ENCODE measurements around the gene DGKI.

DGKI gene

GRCh38 chr7:137798073-137798763 lies 48.6 kb downstream of the DGKI start:
- H3K4me1 ChIP-seq (ENCODE audit: control insufficient read depth in 5 of 5, insufficient read depth in 5 of 5, low read length in 5 of 5), result no peaks in the 10 kb centered on the region
- no peak overlapping the region for H3K4me3 ChIP-seq (ENCODE audit: low read depth in 1 of 5, low read length in 5 of 5)
- H3K36me3 ChIP-seq (ENCODE audit: control insufficient read depth in 5 of 5, insufficient read depth in 5 of 5, low read length in 5 of 5), result no peaks in the 10 kb centered on the region
- H3K9ac ChIP-seq (ENCODE audit: low read length in 5 of 5), result no peak overlapping the region
- H3K9me3 ChIP-seq (ENCODE audit: control insufficient read depth in 5 of 5, low read length in 5 of 5), result no peaks in the 10 kb centered on the region
- no peak overlapping the region for H3K27ac ChIP-seq (ENCODE audit: low read depth, low read length)
- no peaks in the 10 kb centered on the region for H3K27me3 ChIP-seq (ENCODE audit: control insufficient read depth in 5 of 5, insufficient read depth in 4 of 5, low read length in 5 of 5)

GRCh38 chr7:137795211-137795610 lies 51.6 kb downstream of the DGKI start:
- Histone ChIP-seq H3K9ac (ENCODE audit: low read length in 5 of 5) (no peak overlapping the region), H3K36me3 (ENCODE audit: control insufficient read depth in 5 of 5, insufficient read depth in 5 of 5, low read length in 5 of 5) (no peaks in the 10 kb centered on the region), H3K4me3 (ENCODE audit: low read depth in 1 of 5, low read length in 5 of 5) (no peak overlapping the region), H3K27me3 (ENCODE audit: control insufficient read depth in 5 of 5, insufficient read depth in 4 of 5, low read length in 5 of 5) (no peaks in the 10 kb centered on the region), H3K4me1 (ENCODE audit: control insufficient read depth in 5 of 5, insufficient read depth in 5 of 5, low read length in 5 of 5) (peaks cover 0 to 1% (median 0%) of the 10 kb centered on the region in 5 donors), H3K27ac (ENCODE audit: low read depth, low read length) (no peak overlapping the region), H3K9me3 (ENCODE audit: control insufficient read depth in 5 of 5, low read length in 5 of 5) (no peaks in the 10 kb centered on the region)

- Histone ChIP-seq H3K27ac (ENCODE audit: low read depth, low read length) (no peak overlapping the region), H3K4me1 (ENCODE audit: control insufficient read depth in 5 of 5, insufficient read depth in 5 of 5, low read length in 5 of 5) (peaks cover 0 to 7% (median 0%) of the 10 kb centered on the region in 5 donors), H3K9ac (ENCODE audit: low read length in 5 of 5) (no peak overlapping the region), H3K27me3 (ENCODE audit: control insufficient read depth in 5 of 5, insufficient read depth in 4 of 5, low read length in 5 of 5) (no peaks in the 10 kb centered on the region), H3K9me3 (ENCODE audit: control insufficient read depth in 5 of 5, low read length in 5 of 5) (no peaks in the 10 kb centered on the region), H3K36me3 (ENCODE audit: control insufficient read depth in 5 of 5, insufficient read depth in 5 of 5, low read length in 5 of 5) (no peaks in the 10 kb centered on the region), H3K4me3 (ENCODE audit: low read depth in 1 of 5, low read length in 5 of 5) (no peak overlapping the region)
Observed at GRCh38 chr7:137791930-137792329, 54.8 kb downstream of the DGKI start.

GRCh38 chr7:137790828-137791227 lies 55.9 kb downstream of the DGKI start:
- H3K27me3 ChIP-seq (ENCODE audit: control insufficient read depth in 5 of 5, insufficient read depth in 4 of 5, low read length in 5 of 5), result no peaks in the 10 kb centered on the region
- no peak overlapping the region for H3K4me3 ChIP-seq (ENCODE audit: low read depth in 1 of 5, low read length in 5 of 5)
- no peaks in the 10 kb centered on the region for H3K9me3 ChIP-seq (ENCODE audit: control insufficient read depth in 5 of 5, low read length in 5 of 5)
- no peak overlapping the region for H3K9ac ChIP-seq (ENCODE audit: low read length in 5 of 5)
- H3K4me1 ChIP-seq (ENCODE audit: control insufficient read depth in 5 of 5, insufficient read depth in 5 of 5, low read length in 5 of 5), result peaks cover 0 to 7% (median 0%) of the 10 kb centered on the region in 5 donors
- no peaks in the 10 kb centered on the region for H3K36me3 ChIP-seq (ENCODE audit: control insufficient read depth in 5 of 5, insufficient read depth in 5 of 5, low read length in 5 of 5)
- no peak overlapping the region for H3K27ac ChIP-seq (ENCODE audit: low read depth, low read length)

- H3K9ac ChIP-seq (ENCODE audit: low read length in 5 of 5), result no peak overlapping the region
Observed at GRCh38 chr7:137789215-137789882, 57.4 kb downstream of the DGKI start.

GRCh38 chr7:137787301-137787976 lies 59.3 kb downstream of the DGKI start:
- Histone ChIP-seq H3K4me3 (ENCODE audit: low read depth in 1 of 5, low read length in 5 of 5) (no peak overlapping the region), H3K36me3 (ENCODE audit: control insufficient read depth in 5 of 5, insufficient read depth in 5 of 5, low read length in 5 of 5) (no peaks in the 10 kb centered on the region), H3K9ac (ENCODE audit: low read length in 5 of 5) (no peak overlapping the region), H3K27me3 (ENCODE audit: control insufficient read depth in 5 of 5, insufficient read depth in 4 of 5, low read length in 5 of 5) (no peaks in the 10 kb centered on the region), H3K9me3 (ENCODE audit: control insufficient read depth in 5 of 5, low read length in 5 of 5) (no peaks in the 10 kb centered on the region), H3K4me1 (ENCODE audit: control insufficient read depth in 5 of 5, insufficient read depth in 5 of 5, low read length in 5 of 5) (peaks cover 0 to 7% (median 0%) of the 10 kb centered on the region in 5 donors), H3K27ac (ENCODE audit: low read depth, low read length) (no peak overlapping the region)

More at GRCh38 chr7:137789215-137789882, 57.4 kb downstream of the DGKI start:
- H3K27me3 ChIP-seq (ENCODE audit: control insufficient read depth in 5 of 5, insufficient read depth in 4 of 5, low read length in 5 of 5), result no peaks in the 10 kb centered on the region
- H3K4me1 ChIP-seq (ENCODE audit: control insufficient read depth in 5 of 5, insufficient read depth in 5 of 5, low read length in 5 of 5), result peaks cover 0 to 7% (median 0%) of the 10 kb centered on the region in 5 donors
- no peak overlapping the region for H3K27ac ChIP-seq (ENCODE audit: low read depth, low read length)
- H3K36me3 ChIP-seq (ENCODE audit: control insufficient read depth in 5 of 5, insufficient read depth in 5 of 5, low read length in 5 of 5), result no peaks in the 10 kb centered on the region
- no peaks in the 10 kb centered on the region for H3K9me3 ChIP-seq (ENCODE audit: control insufficient read depth in 5 of 5, low read length in 5 of 5)
- H3K4me3 ChIP-seq (ENCODE audit: low read depth in 1 of 5, low read length in 5 of 5), result no peak overlapping the region

GRCh38 chr7:137778511-137778910 lies 68.3 kb downstream of the DGKI start:
- Histone ChIP-seq H3K9me3 (ENCODE audit: control insufficient read depth in 5 of 5, low read length in 5 of 5) (no peaks in the 10 kb centered on the region), H3K27ac (ENCODE audit: low read depth, low read length) (no peak overlapping the region), H3K4me3 (ENCODE audit: low read depth in 1 of 5, low read length in 5 of 5) (no peak overlapping the region), H3K9ac (ENCODE audit: low read length in 5 of 5) (no peak overlapping the region), H3K36me3 (ENCODE audit: control insufficient read depth in 5 of 5, insufficient read depth in 5 of 5, low read length in 5 of 5) (no peaks in the 10 kb centered on the region), H3K27me3 (ENCODE audit: control insufficient read depth in 5 of 5, insufficient read depth in 4 of 5, low read length in 5 of 5) (no peaks in the 10 kb centered on the region), H3K4me1 (ENCODE audit: control insufficient read depth in 5 of 5, insufficient read depth in 5 of 5, low read length in 5 of 5) (no peaks in the 10 kb centered on the region)

- Histone ChIP-seq H3K9ac (ENCODE audit: low read length in 5 of 5) (no peak overlapping the region), H3K9me3 (ENCODE audit: control insufficient read depth in 5 of 5, low read length in 5 of 5) (no peaks in the 10 kb centered on the region), H3K27me3 (ENCODE audit: control insufficient read depth in 5 of 5, insufficient read depth in 4 of 5, low read length in 5 of 5) (no peaks in the 10 kb centered on the region), H3K4me1 (ENCODE audit: control insufficient read depth in 5 of 5, insufficient read depth in 5 of 5, low read length in 5 of 5) (peaks cover 0 to 3% (median 0%) of the 10 kb centered on the region in 5 donors), H3K36me3 (ENCODE audit: control insufficient read depth in 5 of 5, insufficient read depth in 5 of 5, low read length in 5 of 5) (no peaks in the 10 kb centered on the region), H3K27ac (ENCODE audit: low read depth, low read length) (no peak overlapping the region), H3K4me3 (ENCODE audit: low read depth in 1 of 5, low read length in 5 of 5) (no peak overlapping the region)
Observed at GRCh38 chr7:137774793-137775201, 72.0 kb downstream of the DGKI start.

GRCh38 chr7:137772748-137773147 lies 74.0 kb downstream of the DGKI start:
- Histone ChIP-seq H3K9me3 (ENCODE audit: control insufficient read depth in 5 of 5, low read length in 5 of 5) (no peaks in the 10 kb centered on the region), H3K4me3 (ENCODE audit: low read depth in 1 of 5, low read length in 5 of 5) (no peak overlapping the region), H3K36me3 (ENCODE audit: control insufficient read depth in 5 of 5, insufficient read depth in 5 of 5, low read length in 5 of 5) (no peaks in the 10 kb centered on the region), H3K27me3 (ENCODE audit: control insufficient read depth in 5 of 5, insufficient read depth in 4 of 5, low read length in 5 of 5) (no peaks in the 10 kb centered on the region), H3K9ac (ENCODE audit: low read length in 5 of 5) (no peak overlapping the region), H3K27ac (ENCODE audit: low read depth, low read length) (no peak overlapping the region), H3K4me1 (ENCODE audit: control insufficient read depth in 5 of 5, insufficient read depth in 5 of 5, low read length in 5 of 5) (peaks cover 0 to 12% (median 6%) of the 10 kb centered on the region in 5 donors)

GRCh38 chr7:137772316-137772715 lies 74.5 kb downstream of the DGKI start:
- Histone ChIP-seq H3K4me3 (ENCODE audit: low read depth in 1 of 5, low read length in 5 of 5) (no peak overlapping the region), H3K36me3 (ENCODE audit: control insufficient read depth in 5 of 5, insufficient read depth in 5 of 5, low read length in 5 of 5) (no peaks in the 10 kb centered on the region), H3K27me3 (ENCODE audit: control insufficient read depth in 5 of 5, insufficient read depth in 4 of 5, low read length in 5 of 5) (no peaks in the 10 kb centered on the region), H3K9me3 (ENCODE audit: control insufficient read depth in 5 of 5, low read length in 5 of 5) (no peaks in the 10 kb centered on the region), H3K9ac (ENCODE audit: low read length in 5 of 5) (no peak overlapping the region), H3K4me1 (ENCODE audit: control insufficient read depth in 5 of 5, insufficient read depth in 5 of 5, low read length in 5 of 5) (peaks cover 0 to 12% (median 6%) of the 10 kb centered on the region in 5 donors), H3K27ac (ENCODE audit: low read depth, low read length) (no peak overlapping the region)

Data from subcutaneous abdominal adipose tissue (tissue), 5 donors.